Epidermal melanocyte (primary cell): Measurements from ENCODE around the gene LAMTOR4.
"Not testable (repeated sequence)": the region's sequence is repeated elsewhere in the genome, so short reads cannot be mapped to it uniquely, and the experiment has no call there.

ENCODE experiments used
- DNase-seq: peaks from one replicate; pipeline ENCODE4 v3.0.0; 2011; ENCODE audit warnings: low spot score; ENCODE audit not compliant: insufficient read length

Gene LAMTOR4

GRCh38 chr7:100170101-100170897 is 21.6 kb downstream of the LAMTOR4 start:
- no peak for DNase-seq

GRCh38 chr7:100171087-100171681 is 22.5 kb downstream of the LAMTOR4 start:
- no peak for DNase-seq

GRCh38 chr7:100171840-100172239 is 23.1 kb downstream of the LAMTOR4 start:
- no peak for DNase-seq

GRCh38 chr7:100173806-100174495 is 25.2 kb downstream of the LAMTOR4 start:
- no peak for DNase-seq

- DNase-seq: no peak
These were observed 25.9 kb downstream of the LAMTOR4 start for GRCh38 chr7:100174582-100174981.

- no peak for DNase-seq
These were observed 26.7 kb downstream of the LAMTOR4 start for GRCh38 chr7:100175296-100175935.

- DNase-seq: no peak
These were observed 27.7 kb downstream of the LAMTOR4 start for GRCh38 chr7:100176096-100177044.

GRCh38 chr7:100177045-100178001 is 28.6 kb downstream of the LAMTOR4 start, which contains the start of the genes GPC2 and STAG3:
Gene GPC2, minus strand, starts transcription at chr7:100177381. Its CDS starts 182 bp downstream, at chr7:100177199.
Gene STAG3, plus strand, starts transcription at chr7:100177918. Its CDS starts 2,639 bp downstream, at chr7:100180557.
- DNase-seq: peak; percentile 94

GRCh38 chr7:100180084-100180483 is 31.4 kb downstream of the LAMTOR4 start:
- DNase-seq: not testable (repeated sequence)

- not testable (repeated sequence) for DNase-seq
These were observed 33.9 kb downstream of the LAMTOR4 start for GRCh38 chr7:100182616-100183015.

- DNase-seq: not testable (repeated sequence)
These were observed 34.4 kb downstream of the LAMTOR4 start for GRCh38 chr7:100183090-100183489.

GRCh38 chr7:100185726-100186125 is 37.0 kb downstream of the LAMTOR4 start:
- DNase-seq: no peak

- no peak for DNase-seq
These were observed 40.3 kb downstream of the LAMTOR4 start for GRCh38 chr7:100189061-100189460.

GRCh38 chr7:100190048-100190711 is 41.5 kb downstream of the LAMTOR4 start:
- DNase-seq: no peak

GRCh38 chr7:100191775-100192174 is 43.1 kb downstream of the LAMTOR4 start:
- no peak for DNase-seq

- not testable (repeated sequence) for DNase-seq
These were observed 43.7 kb downstream of the LAMTOR4 start for GRCh38 chr7:100192281-100192862.

- DNase-seq: no peak
These were observed 44.3 kb downstream of the LAMTOR4 start for GRCh38 chr7:100192969-100193368.

- DNase-seq: no peak
These were observed 46.5 kb downstream of the LAMTOR4 start for GRCh38 chr7:100195222-100195621.
